HG03159 (cell line): ENCODE results near the gene YWHAB.

ENCODE experiments used
- ATAC-seq: cut with Tn5 transposase; IDR thresholded peaks from one replicate; pipeline ENCODE4 v1.9.1; 2021; ENCODE audit warnings: mild to moderate bottlenecking, moderate library complexity; ENCODE audit not compliant: unreplicated experiment

Gene YWHAB

DNA sequence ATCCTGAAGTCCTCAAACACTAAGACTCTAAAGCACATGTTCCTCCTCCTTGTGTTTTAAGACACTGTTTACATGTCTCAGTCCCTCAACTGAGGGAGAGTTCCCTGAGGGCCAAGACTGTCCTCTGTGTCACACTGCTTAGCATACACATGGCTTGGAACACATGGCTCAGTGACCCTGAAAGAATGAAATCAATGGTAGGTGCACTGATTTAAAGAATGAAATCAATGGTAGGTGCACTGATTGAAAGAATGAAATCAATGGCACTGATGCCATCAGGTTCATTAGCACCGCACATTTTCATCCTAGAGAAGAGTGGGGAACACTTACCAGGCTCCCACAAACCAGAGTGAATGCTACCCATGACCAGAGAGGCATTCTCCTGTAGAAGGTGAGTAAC, 64.9 kb downstream of the YWHAB start:
- ATAC-seq, result no peak

DNA sequence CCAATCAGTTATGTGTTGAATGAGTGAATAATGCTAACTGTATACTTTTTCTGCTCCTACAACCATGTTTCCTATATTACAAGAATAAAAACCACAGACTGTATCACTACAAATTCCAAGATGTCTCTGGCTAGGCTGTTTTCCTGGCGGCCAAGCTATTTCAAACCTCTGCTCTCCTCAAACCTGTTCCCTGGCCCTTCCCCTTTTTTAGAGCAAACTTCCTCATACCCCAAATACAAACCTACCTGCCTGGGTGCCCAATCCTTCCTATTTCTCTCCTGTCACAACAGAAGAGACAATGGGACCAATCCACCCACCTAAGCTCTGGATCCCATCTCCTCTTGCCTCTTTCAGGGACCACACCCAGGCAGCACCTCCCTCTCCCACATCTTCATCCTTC, 67.2 kb downstream of the YWHAB start:
- no peak for ATAC-seq

DNA sequence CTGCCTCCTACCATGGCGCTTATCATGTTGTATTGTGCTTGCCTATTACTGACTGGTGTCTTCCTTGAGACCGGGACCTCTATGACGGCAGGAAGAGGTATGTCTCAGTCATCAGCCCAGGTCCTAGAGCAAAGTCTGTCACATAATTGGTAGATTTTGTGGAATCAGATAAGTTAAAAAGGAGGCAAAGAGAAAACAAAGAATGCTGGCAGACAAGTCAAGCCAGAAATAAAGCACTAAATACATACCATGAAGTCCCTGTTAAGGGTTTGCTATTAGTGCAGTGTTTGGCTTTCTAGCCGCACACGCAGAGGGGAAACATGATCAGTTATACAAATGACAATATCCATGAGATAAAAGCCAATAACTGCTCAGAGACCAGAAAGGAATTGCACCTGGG, 68.7 kb downstream of the YWHAB start:
- no peak for ATAC-seq

DNA sequence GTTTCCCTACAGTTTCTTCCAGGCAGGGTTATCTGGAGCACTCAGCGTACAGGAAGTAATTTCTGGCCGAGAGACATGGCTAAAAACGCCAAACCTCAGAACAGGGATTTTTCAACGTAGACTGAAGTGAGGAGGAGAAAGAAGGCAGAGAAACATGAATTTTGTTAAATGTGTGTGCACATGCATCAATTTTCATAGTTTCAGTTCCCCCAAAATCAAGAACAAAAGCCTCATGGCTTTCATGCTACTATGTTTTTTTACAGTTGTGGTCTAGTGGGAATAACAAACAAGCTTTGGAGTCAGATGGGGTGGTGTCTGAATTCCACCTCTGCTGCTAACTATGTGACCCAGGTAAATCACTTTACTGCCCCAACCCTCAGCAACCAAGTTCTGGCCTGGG, 69.8 kb downstream of the YWHAB start:
- no peak for ATAC-seq

DNA sequence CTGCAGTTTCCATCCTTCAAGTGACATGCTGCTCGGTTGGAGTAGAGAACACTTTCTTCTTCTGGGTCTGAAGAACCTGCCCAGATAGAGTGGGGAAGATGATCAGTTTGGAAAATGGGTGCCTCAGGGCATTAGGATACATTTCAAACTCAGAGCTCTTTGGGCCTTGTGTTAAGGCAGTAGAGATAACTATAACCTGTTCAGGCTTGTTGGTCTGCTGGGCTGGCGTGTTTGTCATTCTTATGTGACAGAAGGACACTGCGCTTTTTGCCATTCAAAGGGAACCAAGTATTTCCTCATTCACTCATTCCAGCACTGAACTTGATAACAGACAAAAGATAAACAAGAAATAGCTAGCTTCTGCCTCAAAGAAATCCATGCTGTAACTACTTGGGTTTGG, 70.9 kb downstream of the YWHAB start:
- ATAC-seq, result no peak
